GM12878 (cell line): ENCODE measurements around the gene PACS1. TPM values are rescaled to one million over a fixed set of nuclear protein-coding genes. Genes with fewer than 3 reads are reported as not detected.

ENCODE experiments used
- ATAC-seq: fragments of 200-7000 bp; cut with Tn5 transposase; 3 replicates; pipeline ENCODE4 v1.9.1; 2020; ENCODE audit warnings: mild to moderate bottlenecking, moderate library complexity
- BruUV-seq: library from RNA; stranded (reverse); fragments of 400-500 nt; replicated peaks from 2 replicates; lab custom pipeline; 2021; lab: Mats Ljungman, UMichigan
- CTCF ChIA-PET: fragments of 300-600 bp; sonication (Branson Sonifier 250); formaldehyde crosslinking; extraction: SDS; loops from one replicate; lab custom pipeline; 2021; ENCODE audit warnings: inconsistent platforms; lab: Yijun Ruan, JAX
- POLR2A ChIA-PET: fragments of 350-600 bp; formaldehyde crosslinking; extraction: SDS; loops from one replicate; lab custom pipeline; 2021; ENCODE audit warnings: inconsistent platforms; lab: Charles Lee
- RAD21 ChIA-PET: fragments of 300-600 bp; sonication (Branson Sonifier 250); formaldehyde crosslinking; loops from one replicate; lab custom pipeline; 2023; ENCODE audit warnings: antibody characterized with exemption; ENCODE audit not compliant: unreplicated experiment; lab: Charles Lee
- SMC1A ChIA-PET: fragments of 300-600 bp; sonication (Branson Sonifier 250); formaldehyde crosslinking; loops from one replicate; lab custom pipeline; 2023; ENCODE audit not compliant: unreplicated experiment, uncharacterized antibody; lab: Charles Lee
- DNase-seq: peaks from one replicate; pipeline ENCODE4 v3.0.0-alpha.2; 2011; ENCODE audit warnings: low read depth, low spot score
- FAIRE-seq: peaks from 3 replicates; lab custom pipeline; 2011; peaks lifted over from hg19 to GRCh38; lab: Jason Lieb, UNC
- H2AFZ ChIP-seq: 2 replicates; pipeline ENCODE4 v1.6.0; 2011; ENCODE audit warnings: low read depth, low read length, control low read depth; ENCODE audit not compliant: control insufficient read depth
- H3K27ac ChIP-seq: 2 replicates; pipeline ENCODE4 v1.5.1; 2011; ENCODE audit warnings: control low read depth; ENCODE audit not compliant: control insufficient read depth, insufficient read depth
- H3K27me3 ChIP-seq, 2 experiments: replicated peaks in 1 of 2; 2 replicates each; pipeline versions ENCODE4 v1.6.0 to v1.6.1; 2011; ENCODE audit warnings: low read length in 1 of 2; ENCODE audit not compliant: control insufficient read depth in 2 of 2, insufficient read depth in 2 of 2
- H3K36me3 ChIP-seq, 2 experiments: 2 replicates each; pipeline ENCODE4 v1.5.1; 2011; ENCODE audit warnings: low read length in 1 of 2; ENCODE audit not compliant: control insufficient read depth in 2 of 2, insufficient read depth in 2 of 2
- H3K4me1 ChIP-seq: 2 replicates; pipeline ENCODE4 v1.6.1; 2011; ENCODE audit warnings: mild to moderate bottlenecking, low read length, moderate library complexity, mixed read lengths; ENCODE audit not compliant: control insufficient read depth, insufficient read depth
- H3K4me2 ChIP-seq: 2 replicates; pipeline ENCODE4 v1.6.0; 2011; ENCODE audit warnings: control low read depth; ENCODE audit not compliant: control insufficient read depth, insufficient read depth
- H3K4me3 ChIP-seq: fragments of 200-600 bp; sonication (generic); 2 replicates; pipeline ENCODE4 v1.5.1; 2016
- H3K79me2 ChIP-seq: 2 replicates; pipeline ENCODE4 v1.6.0; 2011; ENCODE audit warnings: low read length; ENCODE audit not compliant: control insufficient read depth, insufficient read depth
- H3K9ac ChIP-seq: 2 replicates; pipeline ENCODE4 v1.8.0; 2011; ENCODE audit warnings: low read length, control low read depth, mixed read lengths; ENCODE audit not compliant: control insufficient read depth, insufficient read depth
- H3K9me3 ChIP-seq: replicated peaks from 3 replicates; pipeline ENCODE4 v1.5.1; 2011; ENCODE audit warnings: mild to moderate bottlenecking, low read length; ENCODE audit not compliant: control insufficient read depth, insufficient read depth
- H4K20me1 ChIP-seq: 2 replicates; pipeline ENCODE4 v1.6.0; 2011; ENCODE audit not compliant: control insufficient read depth, insufficient read depth
- BCL11A ChIP-seq: IDR thresholded peaks from 2 replicates; pipeline ENCODE4 v1.6.1; 2011; ENCODE audit warnings: low read depth, low read length
- ETV6 ChIP-seq, 2 experiments: fragments of 450-650 bp in 1 of 2; IDR thresholded peaks in 1 of 2; conservative IDR thresholded peaks in 1 of 2; 2 replicates each; pipeline ENCODE4 v1.6.1; 2014; ENCODE audit warnings: antibody characterized with exemption in 1 of 2, borderline replicate concordance in 1 of 2, low read depth in 1 of 2, mild to moderate bottlenecking in 1 of 2, moderate library complexity in 1 of 2
- RELA ChIP-seq: fragments of 450-650 bp; IDR thresholded peaks from 2 replicates; pipeline ENCODE4 v1.8.0; 2014; ENCODE audit warnings: borderline replicate concordance; ENCODE audit not compliant: partially characterized antibody
- WGBS: methylation state at CpG from one replicate; pipeline ENCODE4 v1.1.6; 2016; ENCODE audit warnings: low lambda C conversion rate; ENCODE audit not compliant: insufficient replicate concordance, insufficient coverage; ENCODE audit errors: missing lambda C conversion rate; 5-methylcytosine and 5-hydroxymethylcytosine counted together
- in situ Hi-C: fragments of 300-500 bp; cut with MboI; formaldehyde crosslinking; loops from 9 replicates; pipeline ENCODE4 v1.14.3; 2018; ENCODE audit warnings: mixed read lengths
- intact Hi-C: fragments of 100-400 bp; cut with micrococcal nuclease; formaldehyde crosslinking; loops from one replicate; pipeline ENCODE4 v1.14.2; 2022; ENCODE audit not compliant: unreplicated experiment
- polyA plus RNA-seq, 11 experiments: library from polyadenylated mRNA; depleted of rRNA in 4 of 11; unstranded in 6 of 11; stranded (reverse) in 5 of 11; fragments of >200 nt; fragmentation: Nextera tagmentation in 4 of 11; fragmentation: Illumina TruSeq in 1 of 11; extraction: Ambion mirVana in 4 of 11; extraction: Trizol in 1 of 11; gene quantifications; 1 replicate in 1 of 11; 2 replicates in 10 of 11; pipeline versions ENCODE4 v1.2.1 to v1.2.3, GENCODE V29; 2011 to 2016; ENCODE audit warnings: inconsistent platforms in 2 of 11, missing spikeins in 2 of 11, low read depth in 1 of 11
- total RNA-seq, 4 experiments: library from RNA; depleted of rRNA in 3 of 4; stranded (reverse); fragments of >200 nt in 3 of 4; fragmentation: Illumina TruSeq in 1 of 4; extraction: Trizol in 1 of 4; gene quantifications; 2 replicates each; pipeline versions ENCODE4 v1.2.1 to v1.2.3, GENCODE V29; 2013 to 2021
- TF ChIP-seq, protein P1 (sequence below): fragments of 450-650 bp; formaldehyde crosslinking; IDR thresholded peaks from 2 replicates; pipeline ENCODE4 v1.4.0; 2022; ENCODE audit warnings: mild to moderate bottlenecking, moderate library complexity
- TF ChIP-seq, protein P2 (sequence below): IDR thresholded peaks from 2 replicates; pipeline ENCODE4 v1.6.1; 2012; ENCODE audit warnings: low read length, inconsistent platforms

Gene PACS1
- total and polyA plus RNA-seq, 10 of the 15 experiments (the other 5 are each of a cell fraction or from before 2014, with no cell fraction given) = 1.1 to 74.3 (median 17.9) TPM

DNA sequence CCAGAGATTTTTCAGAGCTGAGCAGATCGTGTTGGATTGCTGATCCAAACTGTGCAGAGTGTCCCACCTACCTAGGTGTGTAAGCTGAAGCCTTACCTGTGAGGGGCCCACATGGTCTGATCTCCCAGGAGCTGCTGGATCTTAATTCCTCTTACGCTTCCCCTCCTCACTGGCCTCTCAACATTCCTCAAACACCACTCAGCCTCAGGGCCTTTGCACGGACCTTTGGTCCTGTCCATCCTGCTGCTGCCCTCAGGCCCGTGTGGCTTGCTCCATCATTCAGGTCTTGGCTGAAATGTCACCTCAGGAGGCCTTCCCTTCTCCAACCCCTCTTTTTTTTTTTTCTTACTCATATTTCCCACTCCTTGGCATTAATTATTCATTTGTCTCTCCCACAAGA lies 177.2 kb downstream of the PACS1 start:
- no peak overlapping the region for H2AFZ ChIP-seq
- in situ Hi-C loops = no loop called here
- no peaks in the 10 kb centered on the region for H3K79me2 ChIP-seq
- H3K9ac ChIP-seq = no peak overlapping the region
- no peak overlapping the region for H3K4me2 ChIP-seq
- ATAC-seq = no peak
- TF ChIP-seq ETV6 (conservative IDR thresholded peaks at IDR 0.05 in 1 of 2, IDR thresholded peaks at IDR 0.05 in 1 of 2; ENCODE audit: borderline replicate concordance in 1 of 2, low read depth in 1 of 2) (no peak), RELA (no peak), BCL11A (no peak)
- TF ChIP-seq, protein P1, sequence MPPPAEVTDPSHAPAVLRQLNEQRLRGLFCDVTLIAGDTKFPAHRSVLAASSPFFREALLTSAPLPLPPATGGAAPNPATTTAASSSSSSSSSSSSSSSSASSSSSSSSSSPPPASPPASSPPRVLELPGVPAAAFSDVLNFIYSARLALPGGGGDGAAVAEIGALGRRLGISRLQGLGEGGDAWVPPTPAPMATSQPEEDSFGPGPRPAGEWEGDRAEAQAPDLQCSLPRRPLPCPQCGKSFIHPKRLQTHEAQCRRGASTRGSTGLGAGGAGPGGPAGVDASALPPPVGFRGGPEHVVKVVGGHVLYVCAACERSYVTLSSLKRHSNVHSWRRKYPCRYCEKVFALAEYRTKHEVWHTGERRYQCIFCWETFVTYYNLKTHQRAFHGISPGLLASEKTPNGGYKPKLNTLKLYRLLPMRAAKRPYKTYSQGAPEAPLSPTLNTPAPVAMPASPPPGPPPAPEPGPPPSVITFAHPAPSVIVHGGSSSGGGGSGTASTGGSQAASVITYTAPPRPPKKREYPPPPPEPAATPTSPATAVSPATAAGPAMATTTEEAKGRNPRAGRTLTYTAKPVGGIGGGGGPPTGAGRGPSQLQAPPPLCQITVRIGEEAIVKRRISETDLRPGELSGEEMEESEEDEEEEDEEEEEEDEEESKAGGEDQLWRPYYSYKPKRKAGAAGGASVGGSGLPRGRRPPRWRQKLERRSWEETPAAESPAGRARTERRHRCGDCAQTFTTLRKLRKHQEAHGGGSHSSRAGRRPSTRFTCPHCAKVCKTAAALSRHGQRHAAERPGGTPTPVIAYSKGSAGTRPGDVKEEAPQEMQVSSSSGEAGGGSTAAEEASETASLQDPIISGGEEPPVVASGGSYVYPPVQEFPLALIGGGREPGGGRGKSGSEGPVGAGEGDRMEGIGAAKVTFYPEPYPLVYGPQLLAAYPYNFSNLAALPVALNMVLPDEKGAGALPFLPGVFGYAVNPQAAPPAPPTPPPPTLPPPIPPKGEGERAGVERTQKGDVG (CRISPR knock-in tag) = no peak
- TF ChIP-seq, protein P2, sequence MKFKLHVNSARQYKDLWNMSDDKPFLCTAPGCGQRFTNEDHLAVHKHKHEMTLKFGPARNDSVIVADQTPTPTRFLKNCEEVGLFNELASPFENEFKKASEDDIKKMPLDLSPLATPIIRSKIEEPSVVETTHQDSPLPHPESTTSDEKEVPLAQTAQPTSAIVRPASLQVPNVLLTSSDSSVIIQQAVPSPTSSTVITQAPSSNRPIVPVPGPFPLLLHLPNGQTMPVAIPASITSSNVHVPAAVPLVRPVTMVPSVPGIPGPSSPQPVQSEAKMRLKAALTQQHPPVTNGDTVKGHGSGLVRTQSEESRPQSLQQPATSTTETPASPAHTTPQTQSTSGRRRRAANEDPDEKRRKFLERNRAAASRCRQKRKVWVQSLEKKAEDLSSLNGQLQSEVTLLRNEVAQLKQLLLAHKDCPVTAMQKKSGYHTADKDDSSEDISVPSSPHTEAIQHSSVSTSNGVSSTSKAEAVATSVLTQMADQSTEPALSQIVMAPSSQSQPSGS = no peak
- TF ChIP-seq, all 136 proteins: peak for 0
- Histone ChIP-seq H3K9me3 (no peaks in the 10 kb centered on the region), H3K36me3 (peaks cover 5 to 13% of the 10 kb centered on the region in 2 experiments; a peak in 3 of 4 replicates), H3K4me1 (no peaks in the 10 kb centered on the region), H4K20me1 (no peaks in the 10 kb centered on the region), H3K4me3 (no peak overlapping the region), H3K27me3 (no peaks in the 10 kb centered on the region), H3K27ac (no peak overlapping the region)
- FAIRE-seq = no peak
- no TSS peak for BruUV-seq
- CTCF ChIA-PET = no interaction called here
- DNase-seq = no peak
- SMC1A ChIA-PET = interaction anchor here (0.6 kb wide), 1 partner anchor 118 kb away, joined by 3 read pairs; no protein-coding TSS in a partner anchor
- intact Hi-C loops = no loop called here
- WGBS = 91% methylated on average over 4 of the region's 4 CpGs
- POLR2A ChIA-PET = no interaction called here
- RAD21 ChIA-PET = no interaction called here
